Brain microvascular endothelial cell (primary cell): ENCODE results near the gene DENND4A.

Experiments
- DNase-seq: peaks from one replicate; pipeline ENCODE4 v3.0.0-alpha.2; 2020
- H3K27ac ChIP-seq: fragments of 250-450 bp; sonication (Bioruptor Pico); 2 replicates; pipeline ENCODE4 v1.5.1; 2020; ENCODE audit warnings: mild to moderate bottlenecking, moderate library complexity
- H3K27me3 ChIP-seq: fragments of 250-450 bp; sonication (Bioruptor Pico); replicated peaks from 2 replicates; pipeline ENCODE4 v1.5.1; 2020; ENCODE audit warnings: mild to moderate bottlenecking
- H3K36me3 ChIP-seq: fragments of 250-450 bp; sonication (Bioruptor Pico); replicated peaks from 2 replicates; pipeline ENCODE4 v1.5.1; 2020; ENCODE audit warnings: mild to moderate bottlenecking
- H3K4me3 ChIP-seq: 2 replicates; pipeline ENCODE4 v1.5.1; 2011; ENCODE audit warnings: low read depth, mild to moderate bottlenecking, control low read depth, low read length, moderate library complexity
- in situ Hi-C: cut with HindIII; loops from 2 replicates; pipeline ENCODE4 v1.10.0; 2017; ENCODE audit warnings: low sequenced_read_pairs, low pct_ligation_motif_present
- TF ChIP-seq, protein P1 (sequence below): IDR thresholded peaks from 2 replicates; pipeline ENCODE4 v1.5.1; 2011; ENCODE audit warnings: low read depth, mild to moderate bottlenecking, moderate library complexity, low read length, control low read depth, inconsistent platforms; ENCODE audit errors: missing control alignments

The DENND4A gene

DNA sequence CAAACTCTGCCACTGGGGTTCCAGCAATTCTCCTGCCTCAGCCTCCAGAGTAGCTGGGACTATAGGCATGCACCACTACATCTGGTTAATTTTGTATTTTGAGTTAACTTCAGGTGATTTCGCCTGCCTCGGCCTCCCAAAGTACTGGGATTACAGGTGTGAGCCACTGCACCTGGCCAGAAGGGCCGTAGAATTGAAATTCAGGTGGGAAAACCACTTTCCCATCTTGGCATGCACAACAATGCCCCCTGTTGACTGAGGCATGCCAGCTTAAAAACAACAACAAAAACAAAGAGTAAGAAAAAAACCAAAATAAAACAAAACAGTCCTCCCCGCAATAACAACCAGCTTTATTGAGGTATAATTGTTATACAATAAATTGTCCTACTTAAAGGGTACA is 44.6 kb upstream of the DENND4A start:
- Histone ChIP-seq H3K27me3 (no peaks in the 10 kb centered on the region), H3K27ac (no peak overlapping the region), H3K4me3 (no peak overlapping the region), H3K36me3 (no peaks in the 10 kb centered on the region)
- DNase-seq: no peak
- TF ChIP-seq, protein P1, sequence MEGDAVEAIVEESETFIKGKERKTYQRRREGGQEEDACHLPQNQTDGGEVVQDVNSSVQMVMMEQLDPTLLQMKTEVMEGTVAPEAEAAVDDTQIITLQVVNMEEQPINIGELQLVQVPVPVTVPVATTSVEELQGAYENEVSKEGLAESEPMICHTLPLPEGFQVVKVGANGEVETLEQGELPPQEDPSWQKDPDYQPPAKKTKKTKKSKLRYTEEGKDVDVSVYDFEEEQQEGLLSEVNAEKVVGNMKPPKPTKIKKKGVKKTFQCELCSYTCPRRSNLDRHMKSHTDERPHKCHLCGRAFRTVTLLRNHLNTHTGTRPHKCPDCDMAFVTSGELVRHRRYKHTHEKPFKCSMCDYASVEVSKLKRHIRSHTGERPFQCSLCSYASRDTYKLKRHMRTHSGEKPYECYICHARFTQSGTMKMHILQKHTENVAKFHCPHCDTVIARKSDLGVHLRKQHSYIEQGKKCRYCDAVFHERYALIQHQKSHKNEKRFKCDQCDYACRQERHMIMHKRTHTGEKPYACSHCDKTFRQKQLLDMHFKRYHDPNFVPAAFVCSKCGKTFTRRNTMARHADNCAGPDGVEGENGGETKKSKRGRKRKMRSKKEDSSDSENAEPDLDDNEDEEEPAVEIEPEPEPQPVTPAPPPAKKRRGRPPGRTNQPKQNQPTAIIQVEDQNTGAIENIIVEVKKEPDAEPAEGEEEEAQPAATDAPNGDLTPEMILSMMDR: peak; percentile 15
- in situ Hi-C loops: no loop called here

- Histone ChIP-seq H3K36me3 (no peaks in the 10 kb centered on the region), H3K27ac (no peak overlapping the region), H3K27me3 (no peaks in the 10 kb centered on the region), H3K4me3 (no peak overlapping the region)
- in situ Hi-C loops: no loop called here
- TF ChIP-seq, protein P1: no peak
- no peak for DNase-seq
These were observed 43.4 kb upstream of the DENND4A start for GRCh38 chr15:65835447-65835846.

DNA sequence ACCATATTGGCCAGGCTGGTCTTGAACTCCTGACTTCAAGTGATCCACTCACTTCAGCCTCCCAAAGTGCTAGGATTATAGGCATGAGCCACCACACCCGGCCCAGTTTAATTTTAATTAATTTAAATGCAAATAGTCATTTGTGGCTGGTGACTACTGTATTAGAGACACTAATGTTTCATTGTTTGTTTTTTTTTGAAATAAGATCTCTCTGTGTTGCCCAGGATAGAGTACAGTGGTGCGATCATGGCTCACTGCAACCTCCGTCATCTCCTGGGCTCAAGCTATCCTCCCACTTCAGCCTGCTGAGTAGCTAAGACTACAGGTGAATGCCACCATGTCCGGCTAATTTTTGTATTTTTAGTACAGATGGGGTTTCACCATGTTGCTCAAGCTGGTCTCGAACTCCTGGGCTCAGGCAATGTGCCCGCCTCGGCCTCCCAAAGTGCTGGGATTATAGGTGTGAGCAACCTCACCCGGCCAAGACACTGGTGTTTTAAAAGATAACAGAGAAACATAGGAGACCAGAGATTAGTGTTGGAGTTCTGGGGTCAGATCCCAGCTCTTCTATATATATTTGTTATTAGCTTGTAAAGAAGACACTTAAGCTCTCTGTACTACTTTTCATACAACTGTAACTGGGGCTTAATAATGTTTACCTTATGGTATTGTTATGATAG is 42.6 kb upstream of the DENND4A start:
- in situ Hi-C loops: no loop called here
- TF ChIP-seq, protein P1: no peak
- Histone ChIP-seq H3K4me3 (no peak overlapping the region), H3K27me3 (no peaks in the 10 kb centered on the region), H3K36me3 (no peaks in the 10 kb centered on the region), H3K27ac (no peak overlapping the region)
- no peak for DNase-seq

GRCh38 chr15:65833501-65834205 is 41.6 kb upstream of the DENND4A start:
- DNase-seq: no peak
- Histone ChIP-seq H3K36me3 (no peaks in the 10 kb centered on the region), H3K4me3 (no peak overlapping the region), H3K27ac (peak overlapping the region; percentile 55), H3K27me3 (no peaks in the 10 kb centered on the region)
- in situ Hi-C loops: no loop called here
- TF ChIP-seq, protein P1: no peak

DNA sequence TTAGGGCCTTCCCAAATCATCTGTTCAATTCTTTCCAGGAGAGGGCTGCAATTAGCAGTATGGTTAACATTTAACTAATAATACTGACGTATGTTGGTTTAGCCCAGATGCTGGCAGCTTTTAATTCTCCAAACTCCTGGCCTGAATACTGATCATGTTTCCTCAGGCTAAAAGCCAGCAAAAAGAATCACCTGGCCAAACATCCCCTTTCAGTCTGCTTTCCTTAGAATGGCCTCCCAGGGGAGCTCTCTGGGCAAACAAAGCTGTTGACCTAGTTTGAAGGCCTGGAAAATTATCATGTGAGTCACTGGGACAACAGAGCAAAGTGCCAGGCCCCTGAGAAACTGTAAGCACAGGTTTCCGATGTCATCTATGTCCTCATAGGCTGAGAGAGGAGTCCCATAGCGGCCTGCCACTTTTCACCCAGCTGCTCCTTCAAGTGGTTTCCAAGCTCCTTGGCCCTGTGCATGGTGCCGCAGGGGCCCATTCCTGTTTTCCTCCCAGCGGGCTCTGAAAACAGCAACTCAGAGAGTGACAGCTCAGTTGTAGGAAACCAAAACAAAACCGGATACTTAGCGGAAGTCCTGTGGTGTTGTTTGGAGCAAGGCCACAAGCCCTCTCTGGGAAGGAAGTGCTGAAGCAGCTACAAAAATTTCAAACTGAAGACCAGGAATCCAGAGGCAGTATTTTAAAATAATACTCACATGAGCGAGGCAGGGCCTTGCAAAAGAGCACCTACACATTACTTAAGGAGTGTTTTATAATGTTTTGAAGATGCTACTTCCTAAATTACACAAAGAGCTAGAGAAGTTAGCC is 40.7 kb upstream of the DENND4A start:
- TF ChIP-seq, protein P1: peak; percentile 44
- H3K4me3 ChIP-seq: peak overlapping the region; percentile 34

More for the DNA sequence above, 40.7 kb upstream of the DENND4A start:
- H3K27ac ChIP-seq: peak overlapping the region; percentile 55
- in situ Hi-C loops: no loop called here
- H3K36me3 ChIP-seq: no peaks in the 10 kb centered on the region
- H3K27me3 ChIP-seq: no peaks in the 10 kb centered on the region
- peak; percentile 94 for DNase-seq
